CD4-positive, alpha-beta memory T cell (primary cell): Measurements from ENCODE around the gene FOSB. TPM values are rescaled to one million over a fixed set of nuclear protein-coding genes. Genes with fewer than 3 reads are reported as not detected.

Experiments used
- CTCF ChIA-PET: fragments of 350-600 bp; sonication (Branson Sonifier 250); formaldehyde crosslinking; loops from one replicate; lab custom pipeline; 2021; ENCODE audit warnings: inconsistent platforms; ENCODE audit not compliant: partially characterized antibody; lab: Charles Lee
- POLR2A ChIA-PET: fragments of 350-600 bp; sonication (Branson Sonifier 250); formaldehyde crosslinking; loops from one replicate; lab custom pipeline; 2021; ENCODE audit not compliant: partially characterized antibody; lab: Charles Lee
- DNase-seq, 5 donors: peaks; one replicate each; pipeline versions ENCODE4 v3.0.0 to v3.0.0-alpha.2; 2020 to 2022; ENCODE audit warnings: mixed read lengths in 1 of 5
- H3K27ac ChIP-seq: one replicate; pipeline ENCODE4 v1.7.0; 2013; ENCODE audit warnings: low read depth, low read length
- H3K27me3 ChIP-seq: 2 replicates; pipeline ENCODE4 v1.7.0; 2013; ENCODE audit warnings: mild to moderate bottlenecking, low read length, moderate library complexity; ENCODE audit not compliant: insufficient read depth
- H3K36me3 ChIP-seq: 2 replicates; pipeline ENCODE4 v1.7.0; 2013; ENCODE audit warnings: mild to moderate bottlenecking, low read length, moderate library complexity; ENCODE audit not compliant: insufficient read depth
- H3K4me1 ChIP-seq: 2 replicates; pipeline ENCODE4 v1.7.0; 2013; ENCODE audit warnings: mild to moderate bottlenecking, low read length, moderate library complexity; ENCODE audit not compliant: insufficient read depth
- H3K4me3 ChIP-seq, 2 donors: one replicate each; pipeline ENCODE4 v1.7.0; 2013; ENCODE audit warnings: low read length in 2 of 2, mild to moderate bottlenecking in 1 of 2
- H3K9me3 ChIP-seq, 2 donors: one replicate each; pipeline ENCODE4 v1.7.0; 2013; ENCODE audit warnings: low read length in 2 of 2, control low read depth in 1 of 2; ENCODE audit not compliant: control insufficient read depth in 1 of 2
- H3K27ac Mint-ChIP-seq, 7 donors: one replicate each; pipeline ENCODE4 v1.8.0; 2020 to 2021; ENCODE audit warnings: mixed read lengths in 7 of 7, mild to moderate bottlenecking in 6 of 7, inconsistent platforms in 3 of 7, moderate library complexity in 3 of 7
- H3K27me3 Mint-ChIP-seq, 2 donors: one replicate each; pipeline ENCODE4 v1.8.0; 2020 to 2021; ENCODE audit warnings: mixed read lengths in 2 of 2
- H3K36me3 Mint-ChIP-seq, 2 donors: one replicate each; pipeline ENCODE4 v1.8.0; 2020 to 2021; ENCODE audit warnings: mixed read lengths in 2 of 2, inconsistent platforms in 1 of 2, mild to moderate bottlenecking in 1 of 2
- H3K4me1 Mint-ChIP-seq, 4 donors: one replicate each; pipeline ENCODE4 v1.8.0; 2020 to 2021; ENCODE audit warnings: mixed read lengths in 4 of 4, mild to moderate bottlenecking in 1 of 4
- H3K4me3 Mint-ChIP-seq, 8 donors: one replicate each; pipeline ENCODE4 v1.8.0; 2020 to 2021; ENCODE audit warnings: mixed read lengths in 8 of 8, mild to moderate bottlenecking in 7 of 8, moderate library complexity in 6 of 8, inconsistent platforms in 3 of 8
- H3K9me3 Mint-ChIP-seq, 8 donors: one replicate each; pipeline ENCODE4 v1.8.0; 2020 to 2021; ENCODE audit warnings: mixed read lengths in 8 of 8, mild to moderate bottlenecking in 5 of 8, inconsistent platforms in 3 of 8, moderate library complexity in 1 of 8
- intact Hi-C: fragments of 100-400 bp; cut with micrococcal nuclease; formaldehyde crosslinking; loops from one replicate; pipeline ENCODE4 v1.15.1; 2023
- polyA plus RNA-seq, 2 donors: library from polyadenylated mRNA; unstranded; fragments of 300-500 nt; fragmentation: Illumina TruSeq; gene quantifications; one replicate each; pipeline ENCODE4 v1.2.3, GENCODE V29; 2021
- total RNA-seq, 2 experiments: library from RNA; stranded (reverse); gene quantifications; one replicate each; pipeline ENCODE4 v1.2.3, GENCODE V29; 2021

Gene FOSB
- total and polyA plus RNA-seq, 4 experiments from 2014 or later, result 4.2 to 17.1 (median 8.6) TPM

- POLR2A ChIA-PET, result interaction anchor here (0.6 to 8.5 kb wide), 17 partner anchors 7 to 1645 kb away, joined by 3 to 240 read pairs (median 6); partner anchors contain the start of genes CLPTM1, ERCC1, OPA3 and RTN2
- CTCF ChIA-PET, result interaction anchor here (0.8 to 5.2 kb wide), 7 partner anchors 11 to 90 kb away, joined by 3 to 65 read pairs (median 23); no protein-coding TSS in a partner anchor
- peak overlapping the region; percentile 99 to 100 (median 99) for H3K27ac Mint-ChIP-seq
- H3K27me3 Mint-ChIP-seq, result peaks cover 2 to 3% of the 10 kb centered on the region in 2 donors
- Histone ChIP-seq H3K9me3 (no peaks in the 10 kb centered on the region), H3K27ac (peak overlapping the region; percentile 98), H3K36me3 (no peaks in the 10 kb centered on the region), H3K27me3 (no peaks in the 10 kb centered on the region), H3K4me1 (peaks cover 27% of the 10 kb centered on the region), H3K4me3 (peak overlapping the region; percentile 79 to 100)
- intact Hi-C loops, result no loop called here
- peaks cover 5 to 51% of the 10 kb centered on the region in 2 donors for H3K36me3 Mint-ChIP-seq
- peak overlapping the region; percentile 93 to 96 (median 95) for H3K4me3 Mint-ChIP-seq
- H3K4me1 Mint-ChIP-seq, result peaks cover 9 to 63% (median 21%) of the 10 kb centered on the region in 4 donors
- H3K9me3 Mint-ChIP-seq, result peaks cover 0 to 47% (median 0%) of the 10 kb centered on the region in 8 donors
- no peak for DNase-seq
These were observed 409 bp downstream of the FOSB start for GRCh38 chr19:45468159-45468651.

GRCh38 chr19:45468803-45469131 lies 971 bp downstream of the FOSB start:
- H3K27ac Mint-ChIP-seq, result peak overlapping the region; percentile 99 to 100 (median 99)
- H3K27me3 Mint-ChIP-seq, result peaks cover 2 to 3% of the 10 kb centered on the region in 2 donors
- ChIA-PET POLR2A (interaction anchor here (0.6 to 8.5 kb wide), 19 partner anchors 8 to 1645 kb away, joined by 3 to 240 read pairs (median 6); partner anchors contain the start of genes CLPTM1, ERCC1, OPA3 and PPP1R13L), CTCF (interaction anchor here (1.0 to 5.2 kb wide), 7 partner anchors 10 to 173 kb away, joined by 3 to 65 read pairs (median 23); no protein-coding TSS in a partner anchor)
- no peaks in the 10 kb centered on the region for H3K36me3 ChIP-seq
- no peaks in the 10 kb centered on the region for H3K27me3 ChIP-seq
- H3K9me3 Mint-ChIP-seq, result peaks cover 0 to 51% (median 0%) of the 10 kb centered on the region in 8 donors
- H3K4me1 Mint-ChIP-seq, result peaks cover 9 to 67% (median 21%) of the 10 kb centered on the region in 4 donors
- H3K27ac ChIP-seq, result peak overlapping the region; percentile 98
- intact Hi-C loops, result loop anchor here (1.0 kb wide), 3 partner anchors 10 to 116 kb away; partner anchors contain the start of gene OPA3
- H3K36me3 Mint-ChIP-seq, result peaks cover 5 to 54% of the 10 kb centered on the region in 2 donors
- peaks cover 27% of the 10 kb centered on the region for H3K4me1 ChIP-seq
- H3K4me3 Mint-ChIP-seq, result peak overlapping the region; percentile 93 to 96 (median 95)
- DNase-seq, result peak in 1 of 5 donors; percentile 93
- H3K4me3 ChIP-seq, result peak overlapping the region; percentile 79 to 100
- H3K9me3 ChIP-seq, result no peaks in the 10 kb centered on the region

DNA sequence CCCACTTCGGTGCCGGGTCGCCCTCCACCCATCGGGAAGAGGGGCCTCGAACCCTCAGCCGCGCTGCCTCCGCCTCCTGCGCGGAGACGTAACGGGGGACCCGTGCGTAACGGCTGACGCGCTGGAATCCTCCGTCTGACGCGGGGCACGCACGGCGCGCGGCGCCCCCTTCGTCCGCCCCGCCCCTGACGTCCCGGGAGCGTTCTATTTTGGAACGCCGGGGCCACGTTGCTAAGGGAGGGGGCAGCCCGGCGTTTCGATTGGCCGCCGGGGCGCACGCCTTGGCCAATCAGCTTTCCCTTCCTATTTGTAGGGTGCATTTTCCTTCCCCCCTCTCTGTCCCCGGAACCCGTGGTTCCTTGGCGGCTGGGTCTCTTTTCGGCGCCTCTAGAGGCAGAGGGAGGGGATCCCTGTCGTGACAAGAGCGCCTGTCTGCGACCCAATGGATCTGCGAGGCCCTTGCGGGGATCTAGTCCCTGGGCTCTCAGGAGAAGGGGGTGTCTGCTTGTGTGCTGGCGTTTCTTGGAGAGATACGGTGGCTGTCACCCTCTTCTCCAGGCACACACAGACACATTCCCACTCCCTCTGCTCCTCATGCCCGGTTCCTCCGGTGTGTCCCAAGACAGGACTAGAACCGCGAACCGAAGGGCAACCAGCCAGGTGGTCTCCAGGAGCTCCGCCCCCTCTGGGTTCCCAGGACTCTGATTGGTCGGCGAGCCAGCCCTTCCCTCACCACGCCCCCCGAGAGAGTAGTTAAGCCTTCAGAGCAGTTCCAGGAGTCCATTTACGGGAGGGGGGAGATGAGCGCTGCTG lies 1.5 kb downstream of the FOSB start:
- Histone ChIP-seq H3K4me3 (peak overlapping the region; percentile 93 to 100), H3K27ac (peak overlapping the region; percentile 98), H3K9me3 (no peaks in the 10 kb centered on the region), H3K4me1 (peaks cover 27% of the 10 kb centered on the region), H3K36me3 (no peaks in the 10 kb centered on the region), H3K27me3 (no peaks in the 10 kb centered on the region)
- POLR2A ChIA-PET, result interaction anchor here (1.0 to 8.5 kb wide), 20 partner anchors 8 to 1644 kb away, joined by 3 to 240 read pairs (median 6); partner anchors contain the start of genes ERCC1, OPA3, PPP1R13L and VASP
- H3K9me3 Mint-ChIP-seq, result peaks cover 0 to 53% (median 0%) of the 10 kb centered on the region in 8 donors
- peak; percentile 92 to 97 (median 96) for DNase-seq
- peaks cover 5 to 56% of the 10 kb centered on the region in 2 donors for H3K36me3 Mint-ChIP-seq
- peak overlapping the region; percentile 93 to 96 (median 95) for H3K4me3 Mint-ChIP-seq
- H3K27ac Mint-ChIP-seq, result peak overlapping the region; percentile 99 to 100 (median 99)
- CTCF ChIA-PET, result interaction anchor here (1.0 to 5.2 kb wide), 7 partner anchors 10 to 173 kb away, joined by 3 to 65 read pairs (median 23); no protein-coding TSS in a partner anchor
- intact Hi-C loops, result loop anchor here (1.0 kb wide), 3 partner anchors 9 to 115 kb away; partner anchors contain the start of gene OPA3
- peaks cover 2 to 3% of the 10 kb centered on the region in 2 donors for H3K27me3 Mint-ChIP-seq
- H3K4me1 Mint-ChIP-seq, result peaks cover 9 to 73% (median 21%) of the 10 kb centered on the region in 4 donors

- DNase-seq, result peak in 3 of 5 donors; percentile 63 to 76 (median 70)
- ChIA-PET POLR2A (interaction anchor here (1.0 to 8.5 kb wide), 9 partner anchors 8 to 66 kb away, joined by 3 to 240 read pairs (median 7); partner anchors contain the start of genes ERCC1 and PPP1R13L), CTCF (interaction anchor here (1.0 to 5.2 kb wide), 6 partner anchors 9 to 172 kb away, joined by 3 to 65 read pairs (median 30); no protein-coding TSS in a partner anchor)
- Histone ChIP-seq H3K27me3 (no peaks in the 10 kb centered on the region), H3K36me3 (no peaks in the 10 kb centered on the region), H3K4me1 (peaks cover 27% of the 10 kb centered on the region), H3K4me3 (peak overlapping the region; percentile 93 to 100), H3K27ac (peak overlapping the region; percentile 98), H3K9me3 (no peaks in the 10 kb centered on the region)
- Mint-ChIP-seq H3K27me3 (peaks cover 3 to 4% of the 10 kb centered on the region in 2 donors), H3K27ac (peak overlapping the region; percentile 99 to 100 (median 99)), H3K36me3 (peaks cover 5 to 61% of the 10 kb centered on the region in 2 donors), H3K4me3 (peak overlapping the region; percentile 93 to 96 (median 95)), H3K9me3 (peaks cover 0 to 61% (median 0%) of the 10 kb centered on the region in 8 donors), H3K4me1 (peaks cover 15 to 81% (median 26%) of the 10 kb centered on the region in 4 donors)
- intact Hi-C loops, result loop anchor here (1.0 kb wide), 3 partner anchors 8 to 114 kb away; partner anchors contain the start of gene OPA3
These were observed 2.4 kb downstream of the FOSB start for GRCh38 chr19:45469945-45470761.

DNA sequence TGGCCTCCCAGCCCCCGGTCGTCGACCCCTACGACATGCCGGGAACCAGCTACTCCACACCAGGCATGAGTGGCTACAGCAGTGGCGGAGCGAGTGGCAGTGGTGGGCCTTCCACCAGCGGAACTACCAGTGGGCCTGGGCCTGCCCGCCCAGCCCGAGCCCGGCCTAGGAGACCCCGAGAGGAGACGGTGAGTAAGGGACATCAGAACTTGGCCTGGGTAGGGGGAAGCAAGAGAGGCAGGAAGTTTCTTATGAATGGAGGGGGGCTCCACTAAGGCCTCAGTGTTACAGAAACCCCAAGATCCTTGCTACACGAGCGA lies 2.9 kb downstream of the FOSB start:
- no peaks in the 10 kb centered on the region for H3K36me3 ChIP-seq
- CTCF ChIA-PET, result interaction anchor here (1.1 to 5.2 kb wide), 2 partner anchors 8 to 14 kb away, joined by 5 to 65 read pairs; no protein-coding TSS in a partner anchor
- peaks cover 3 to 4% of the 10 kb centered on the region in 2 donors for H3K27me3 Mint-ChIP-seq
- H3K9me3 ChIP-seq, result no peaks in the 10 kb centered on the region
- H3K4me3 ChIP-seq, result no peak overlapping the region
- no peak overlapping the region for H3K27ac ChIP-seq
- intact Hi-C loops, result no loop called here
- peaks cover 5 to 61% of the 10 kb centered on the region in 2 donors for H3K36me3 Mint-ChIP-seq
- H3K4me1 ChIP-seq, result peaks cover 27% of the 10 kb centered on the region
- POLR2A ChIA-PET, result interaction anchor here (8.5 kb wide), 2 partner anchors 21 to 31 kb away, joined by 113 to 240 read pairs; no protein-coding TSS in a partner anchor
- H3K9me3 Mint-ChIP-seq, result peaks cover 0 to 66% (median 0%) of the 10 kb centered on the region in 8 donors
- peaks cover 16 to 84% (median 28%) of the 10 kb centered on the region in 4 donors for H3K4me1 Mint-ChIP-seq
- H3K27ac Mint-ChIP-seq, result peak overlapping the region; percentile 99 to 100 (median 99)
- no peaks in the 10 kb centered on the region for H3K27me3 ChIP-seq
- DNase-seq, result peak in 2 of 5 donors; percentile 27 to 44
- H3K4me3 Mint-ChIP-seq, result peak overlapping the region; percentile 93 to 96 (median 95)
